K562 (cell line): ENCODE measurements around the gene AIDA. TPM values are rescaled to one million over a fixed set of nuclear protein-coding genes. Genes with fewer than 3 reads are reported as not detected.
A peak's percentile ranks its signal among the peaks of the same experiment; 100 is the strongest.

Source experiments
- ATAC-seq: fragments of 200-7000 bp; cut with Tn5 transposase; 3 replicates; pipeline ENCODE4 v1.9.1; 2020; ENCODE audit warnings: moderate library complexity
- BruUV-seq: library from RNA; stranded (reverse); fragments of 400-500 nt; replicated peaks from 2 replicates; lab custom pipeline; 2021; lab: Mats Ljungman, UMichigan
- CTCF ChIA-PET: fragments of 300-600 bp; formaldehyde crosslinking; extraction: SDS; loops from one replicate; lab custom pipeline; 2021; ENCODE audit warnings: low intra/inter-chr PET ratio; lab: Yijun Ruan, JAX
- POLR2A ChIA-PET: fragments of 300-600, 350-650 bp; sonication (Branson Sonifier 250); formaldehyde crosslinking; extraction: SDS; loops from one replicate; lab custom pipeline; 2021; ENCODE audit warnings: antibody characterized with exemption, inconsistent platforms; lab: Yijun Ruan, JAX
- DNase-seq, 4 experiments: peaks; one replicate each; pipeline versions ENCODE4 v3.0.0 to v3.0.0-alpha.2; 2011 to 2018; ENCODE audit warnings: low spot score in 3 of 4, mixed read lengths in 3 of 4; ENCODE audit errors: extremely low read depth in 1 of 4
- FAIRE-seq: peaks from 2 replicates; lab custom pipeline; 2011; peaks lifted over from hg19 to GRCh38; lab: Jason Lieb, UNC
- H2AFZ ChIP-seq: 2 replicates; pipeline ENCODE4 v1.6.0; 2011; ENCODE audit warnings: low read depth, low read length, control low read depth, inconsistent platforms
- H3K27ac ChIP-seq: fragments of 200-600 bp; 3 replicates; pipeline ENCODE4 v1.8.0; 2011; ENCODE audit warnings: low read depth, mild to moderate bottlenecking, control low read depth, inconsistent platforms, low read length, moderate library complexity, mixed read lengths; ENCODE audit errors: extremely low read depth
- H3K27me3 ChIP-seq, 2 experiments: fragments of 300-600 bp in 1 of 2; 2 replicates in 1 of 2; 3 replicates in 1 of 2; pipeline versions ENCODE4 v1.6.0 to v1.8.0; 2011; ENCODE audit warnings: inconsistent platforms in 2 of 2, low read length in 2 of 2, mild to moderate bottlenecking in 1 of 2, mixed read lengths in 1 of 2, moderate library complexity in 1 of 2; ENCODE audit not compliant: control insufficient read depth in 2 of 2, insufficient read depth in 2 of 2
- H3K36me3 ChIP-seq: fragments of 300-600 bp; 3 replicates; pipeline ENCODE4 v1.8.0; 2011; ENCODE audit warnings: mild to moderate bottlenecking, low read length, inconsistent platforms; ENCODE audit not compliant: control insufficient read depth, insufficient read depth
- H3K4me1 ChIP-seq, 2 experiments: fragments of 200-600 bp in 1 of 2; replicated peaks in 1 of 2; 2 replicates in 1 of 2; 3 replicates in 1 of 2; pipeline versions ENCODE4 v1.5.1 to v1.8.0; 2011; ENCODE audit warnings: inconsistent platforms in 2 of 2, low read length in 2 of 2, mild to moderate bottlenecking in 1 of 2, mixed read lengths in 1 of 2, moderate library complexity in 1 of 2; ENCODE audit not compliant: control insufficient read depth in 2 of 2, insufficient read depth in 2 of 2
- H3K4me2 ChIP-seq: 2 replicates; pipeline ENCODE4 v1.6.1; 2011; ENCODE audit warnings: low read length, control low read depth, inconsistent platforms, mixed read lengths; ENCODE audit not compliant: insufficient read depth
- H3K4me3 ChIP-seq: fragments of 200-600 bp; sonication (generic), shearing (Covaris generic); 2 replicates; pipeline ENCODE4 v1.5.1; 2016; ENCODE audit warnings: control low read depth, inconsistent platforms
- H3K79me2 ChIP-seq: fragments of 200-600 bp; 3 replicates; pipeline ENCODE4 v1.8.0; 2011; ENCODE audit warnings: low read length, inconsistent platforms; ENCODE audit not compliant: control insufficient read depth, insufficient read depth
- H3K9ac ChIP-seq, 2 experiments: 2 replicates each; pipeline versions ENCODE4 v1.6.0 to v1.6.1; 2011; ENCODE audit warnings: low read depth in 2 of 2, low read length in 2 of 2, control low read depth in 1 of 2, inconsistent platforms in 1 of 2, mild to moderate bottlenecking in 1 of 2, mixed read lengths in 1 of 2; ENCODE audit not compliant: insufficient read depth in 1 of 2
- H3K9me1 ChIP-seq: one replicate; pipeline ENCODE4 v1.6.0; 2011; ENCODE audit warnings: inconsistent platforms, mild to moderate bottlenecking, low read length, moderate library complexity; ENCODE audit not compliant: control insufficient read depth, insufficient read depth
- H3K9me3 ChIP-seq: replicated peaks from 2 replicates; pipeline ENCODE4 v1.5.1; 2011; ENCODE audit warnings: low read depth, low read length, inconsistent platforms; ENCODE audit not compliant: control insufficient read depth, insufficient read depth
- H4K20me1 ChIP-seq: replicated peaks from 2 replicates; pipeline ENCODE4 v1.6.1; 2011; ENCODE audit warnings: low read length, inconsistent platforms, mixed read lengths; ENCODE audit not compliant: control insufficient read depth, insufficient read depth
- EGR1 ChIP-seq: fragments of 450-650 bp; conservative IDR thresholded peaks from 2 replicates; pipeline ENCODE4 v1.6.1; 2017; ENCODE audit warnings: mild to moderate bottlenecking
- EP400 ChIP-seq: fragments of 450-650 bp; IDR thresholded peaks from 2 replicates; pipeline ENCODE4 v1.6.1; 2017; ENCODE audit warnings: antibody characterized with exemption, mild to moderate bottlenecking, moderate library complexity
- TCF7 ChIP-seq: sonication (generic); IDR thresholded peaks from 2 replicates; pipeline ENCODE4 v1.6.1; 2016; ENCODE audit warnings: antibody characterized with exemption, borderline replicate concordance
- ZNF140 ChIP-seq: fragments of 250-450 bp; sonication (Bioruptor Pico); IDR thresholded peaks from 2 replicates; pipeline ENCODE4 v1.8.0; 2021; ENCODE audit warnings: moderate library complexity, mild to moderate bottlenecking, inconsistent platforms
- ZNF212 ChIP-seq: fragments of 450-650 bp; formaldehyde crosslinking; IDR thresholded peaks from 2 replicates; pipeline ENCODE4 v1.4.0; 2020; ENCODE audit warnings: mild to moderate bottlenecking
- ZNF584 ChIP-seq: fragments of 200-800 bp; sonication (Bioruptor generic); IDR thresholded peaks from 2 replicates; pipeline ENCODE4 v1.6.1; 2016; ENCODE audit warnings: low read depth, mild to moderate bottlenecking, missing genetic modification characterization, missing compliant biosample characterization
- WGBS: fragments of 100-300 bp; shearing (Covaris generic); methylation state at CpG from one replicate; pipeline ENCODE4 v1.1.6; 2016; ENCODE audit warnings: low coverage, mixed read lengths; ENCODE audit not compliant: insufficient coverage; ENCODE audit errors: missing lambda C conversion rate; 5-methylcytosine and 5-hydroxymethylcytosine counted together
- in situ Hi-C: fragments of 300-500 bp; cut with MboI; formaldehyde crosslinking; loops from 4 replicates; pipeline ENCODE4 v1.15.0; 2018; ENCODE audit warnings: inconsistent platforms, mixed read lengths
- intact Hi-C: fragments of 100-400 bp; cut with micrococcal nuclease; formaldehyde crosslinking; loops from 2 replicates; pipeline ENCODE4 v1.14.2; 2022
- polyA plus RNA-seq, 8 experiments: library from polyadenylated mRNA; depleted of rRNA in 4 of 8; stranded (reverse) in 5 of 8; unstranded in 3 of 8; fragments of >200 nt; fragmentation: Nextera tagmentation in 2 of 8; fragmentation: Illumina TruSeq in 1 of 8; extraction: Ambion mirVana in 2 of 8; extraction: Trizol in 1 of 8; gene quantifications; 2 replicates each; pipeline versions ENCODE4 v1.2.1 to v1.2.3, GENCODE V29; 2011 to 2014; ENCODE audit warnings: inconsistent platforms in 1 of 8, missing spikeins in 1 of 8
- total RNA-seq, 7 experiments: library from RNA; depleted of rRNA in 6 of 7; stranded (reverse); fragments of >200 nt in 6 of 7; fragmentation: Illumina TruSeq in 2 of 7; extraction: Trizol in 2 of 7; gene quantifications; 2 replicates each; pipeline versions ENCODE4 v1.2.1 to v1.2.3, GENCODE V29; 2011 to 2021; ENCODE audit warnings: low replicate concordance in 1 of 7
- TF ChIP-seq, protein P1 (sequence below): fragments of 450-650 bp; IDR thresholded peaks from 2 replicates; pipeline ENCODE4 v1.7.0; 2016; ENCODE audit warnings: borderline replicate concordance
- TF ChIP-seq, protein P2 (sequence below), 2 experiments: fragments of 450-650 bp; IDR thresholded peaks; 2 replicates each; pipeline ENCODE4 v1.6.1; 2016; ENCODE audit warnings: mild to moderate bottlenecking in 2 of 2, borderline replicate concordance in 1 of 2, low read depth in 1 of 2, moderate library complexity in 1 of 2
- TF ChIP-seq, protein P3 (sequence below): sonication (generic); formaldehyde crosslinking; IDR thresholded peaks from 2 replicates; pipeline ENCODE4 v1.8.0; 2022; ENCODE audit warnings: mild to moderate bottlenecking, missing genetic modification reagents

AIDA gene
- total and polyA plus RNA-seq, 9 of the 15 experiments (the other 6 are each of a cell fraction or from before 2014, with no cell fraction given), result 18.2 to 77.9 (median 24.9) TPM

DNA sequence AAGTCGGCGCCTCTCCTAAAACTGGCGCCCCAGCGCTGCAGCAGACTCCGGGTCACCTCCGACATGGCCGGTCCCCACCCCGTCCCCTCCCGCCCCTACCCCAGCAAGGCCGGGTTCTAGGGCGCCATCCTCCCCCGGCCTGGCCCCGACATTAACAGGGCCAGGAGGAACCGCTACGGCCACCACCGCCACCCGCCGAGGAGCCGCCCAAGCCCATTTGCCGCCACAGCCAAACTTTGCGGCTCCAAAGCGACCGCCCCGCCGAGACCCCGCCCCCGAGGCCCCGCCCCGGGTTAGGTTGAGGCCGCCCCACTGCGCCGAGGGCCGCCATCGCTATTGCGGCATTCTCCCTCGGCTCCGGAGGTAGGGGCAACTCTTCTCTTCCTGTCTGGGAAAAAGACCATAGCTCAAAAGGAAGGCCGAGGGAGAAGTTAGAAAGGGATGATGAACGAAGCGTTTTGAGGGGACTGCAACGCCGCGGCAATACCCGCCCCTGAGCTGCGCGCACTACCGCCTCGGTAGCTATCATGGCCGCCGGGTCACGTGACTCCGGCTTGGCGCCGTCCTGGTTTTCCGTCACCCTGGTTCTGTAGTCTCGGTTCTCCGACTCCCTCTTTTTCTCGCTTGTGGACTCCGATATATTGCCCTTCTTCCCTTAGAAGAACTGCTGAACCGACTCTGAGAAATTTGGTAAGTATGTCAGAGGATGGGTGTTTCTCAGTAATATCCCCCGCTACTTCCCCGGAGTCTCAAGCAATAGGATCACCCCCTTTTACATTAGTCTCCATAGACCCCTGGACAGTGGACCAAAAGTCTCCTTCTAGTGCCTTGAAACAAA is at the start of gene AIDA, which contains the start of gene BROX (continued):
- 0 out of 2 replicates have a peak, but pooled peaks have one; percentile 18 for TF ChIP-seq ZNF212 (CRISPR knock-in tag)
- TF ChIP-seq, all 486 proteins: peak for 184

DNA sequence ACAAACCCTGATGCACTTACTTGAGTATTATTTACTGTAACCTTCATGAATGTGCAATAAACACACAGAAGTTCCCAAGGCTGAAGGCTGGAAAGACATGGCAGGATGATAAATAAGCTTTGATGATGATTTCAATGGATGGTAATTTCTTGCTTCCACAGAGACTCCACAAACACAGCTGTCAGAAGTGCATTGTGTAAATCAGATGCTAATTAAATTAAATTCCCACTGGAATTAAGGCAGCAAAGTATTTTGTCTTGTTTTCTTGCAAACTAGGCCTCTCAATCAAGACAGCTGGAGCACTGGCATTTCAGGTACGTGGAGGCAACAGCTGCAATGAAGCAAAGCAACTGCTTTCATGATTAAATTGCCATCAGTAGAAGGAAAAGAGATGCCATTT is 48.8 kb upstream of the AIDA start:
- Histone ChIP-seq H3K27ac (no peak overlapping the region), H3K27me3 (peaks cover 3% of the 10 kb centered on the region in 2 experiments; a peak in 3 of 5 replicates), H3K4me3 (no peak overlapping the region), H3K36me3 (no peaks in the 10 kb centered on the region), H4K20me1 (no peaks in the 10 kb centered on the region), H3K9ac (no peak overlapping the region), H3K9me3 (no peaks in the 10 kb centered on the region), H2AFZ (no peak overlapping the region), H3K4me1 (no peaks in the 10 kb centered on the region), H3K9me1 (no peaks in the 10 kb centered on the region), H3K4me2 (no peak overlapping the region), H3K79me2 (no peaks in the 10 kb centered on the region)
- POLR2A ChIA-PET, result no interaction called here
- no TSS peak for BruUV-seq
- ATAC-seq, result no peak
- DNase-seq, result no peak
- FAIRE-seq, result no peak
- intact Hi-C loops, result no loop called here
- CTCF ChIA-PET, result no interaction called here
- in situ Hi-C loops, result no loop called here
- 0% methylated on average over 1 of the region's 1 CpG for WGBS
- TF ChIP-seq, protein P1, sequence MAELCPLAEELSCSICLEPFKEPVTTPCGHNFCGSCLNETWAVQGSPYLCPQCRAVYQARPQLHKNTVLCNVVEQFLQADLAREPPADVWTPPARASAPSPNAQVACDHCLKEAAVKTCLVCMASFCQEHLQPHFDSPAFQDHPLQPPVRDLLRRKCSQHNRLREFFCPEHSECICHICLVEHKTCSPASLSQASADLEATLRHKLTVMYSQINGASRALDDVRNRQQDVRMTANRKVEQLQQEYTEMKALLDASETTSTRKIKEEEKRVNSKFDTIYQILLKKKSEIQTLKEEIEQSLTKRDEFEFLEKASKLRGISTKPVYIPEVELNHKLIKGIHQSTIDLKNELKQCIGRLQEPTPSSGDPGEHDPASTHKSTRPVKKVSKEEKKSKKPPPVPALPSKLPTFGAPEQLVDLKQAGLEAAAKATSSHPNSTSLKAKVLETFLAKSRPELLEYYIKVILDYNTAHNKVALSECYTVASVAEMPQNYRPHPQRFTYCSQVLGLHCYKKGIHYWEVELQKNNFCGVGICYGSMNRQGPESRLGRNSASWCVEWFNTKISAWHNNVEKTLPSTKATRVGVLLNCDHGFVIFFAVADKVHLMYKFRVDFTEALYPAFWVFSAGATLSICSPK, result no peak
- TF ChIP-seq EP400 (no peak), EGR1 (no peak), TCF7 (no peak), ZNF140 (CRISPR knock-in tag) (no peak), ZNF584 (no peak)
- TF ChIP-seq, protein P2, sequence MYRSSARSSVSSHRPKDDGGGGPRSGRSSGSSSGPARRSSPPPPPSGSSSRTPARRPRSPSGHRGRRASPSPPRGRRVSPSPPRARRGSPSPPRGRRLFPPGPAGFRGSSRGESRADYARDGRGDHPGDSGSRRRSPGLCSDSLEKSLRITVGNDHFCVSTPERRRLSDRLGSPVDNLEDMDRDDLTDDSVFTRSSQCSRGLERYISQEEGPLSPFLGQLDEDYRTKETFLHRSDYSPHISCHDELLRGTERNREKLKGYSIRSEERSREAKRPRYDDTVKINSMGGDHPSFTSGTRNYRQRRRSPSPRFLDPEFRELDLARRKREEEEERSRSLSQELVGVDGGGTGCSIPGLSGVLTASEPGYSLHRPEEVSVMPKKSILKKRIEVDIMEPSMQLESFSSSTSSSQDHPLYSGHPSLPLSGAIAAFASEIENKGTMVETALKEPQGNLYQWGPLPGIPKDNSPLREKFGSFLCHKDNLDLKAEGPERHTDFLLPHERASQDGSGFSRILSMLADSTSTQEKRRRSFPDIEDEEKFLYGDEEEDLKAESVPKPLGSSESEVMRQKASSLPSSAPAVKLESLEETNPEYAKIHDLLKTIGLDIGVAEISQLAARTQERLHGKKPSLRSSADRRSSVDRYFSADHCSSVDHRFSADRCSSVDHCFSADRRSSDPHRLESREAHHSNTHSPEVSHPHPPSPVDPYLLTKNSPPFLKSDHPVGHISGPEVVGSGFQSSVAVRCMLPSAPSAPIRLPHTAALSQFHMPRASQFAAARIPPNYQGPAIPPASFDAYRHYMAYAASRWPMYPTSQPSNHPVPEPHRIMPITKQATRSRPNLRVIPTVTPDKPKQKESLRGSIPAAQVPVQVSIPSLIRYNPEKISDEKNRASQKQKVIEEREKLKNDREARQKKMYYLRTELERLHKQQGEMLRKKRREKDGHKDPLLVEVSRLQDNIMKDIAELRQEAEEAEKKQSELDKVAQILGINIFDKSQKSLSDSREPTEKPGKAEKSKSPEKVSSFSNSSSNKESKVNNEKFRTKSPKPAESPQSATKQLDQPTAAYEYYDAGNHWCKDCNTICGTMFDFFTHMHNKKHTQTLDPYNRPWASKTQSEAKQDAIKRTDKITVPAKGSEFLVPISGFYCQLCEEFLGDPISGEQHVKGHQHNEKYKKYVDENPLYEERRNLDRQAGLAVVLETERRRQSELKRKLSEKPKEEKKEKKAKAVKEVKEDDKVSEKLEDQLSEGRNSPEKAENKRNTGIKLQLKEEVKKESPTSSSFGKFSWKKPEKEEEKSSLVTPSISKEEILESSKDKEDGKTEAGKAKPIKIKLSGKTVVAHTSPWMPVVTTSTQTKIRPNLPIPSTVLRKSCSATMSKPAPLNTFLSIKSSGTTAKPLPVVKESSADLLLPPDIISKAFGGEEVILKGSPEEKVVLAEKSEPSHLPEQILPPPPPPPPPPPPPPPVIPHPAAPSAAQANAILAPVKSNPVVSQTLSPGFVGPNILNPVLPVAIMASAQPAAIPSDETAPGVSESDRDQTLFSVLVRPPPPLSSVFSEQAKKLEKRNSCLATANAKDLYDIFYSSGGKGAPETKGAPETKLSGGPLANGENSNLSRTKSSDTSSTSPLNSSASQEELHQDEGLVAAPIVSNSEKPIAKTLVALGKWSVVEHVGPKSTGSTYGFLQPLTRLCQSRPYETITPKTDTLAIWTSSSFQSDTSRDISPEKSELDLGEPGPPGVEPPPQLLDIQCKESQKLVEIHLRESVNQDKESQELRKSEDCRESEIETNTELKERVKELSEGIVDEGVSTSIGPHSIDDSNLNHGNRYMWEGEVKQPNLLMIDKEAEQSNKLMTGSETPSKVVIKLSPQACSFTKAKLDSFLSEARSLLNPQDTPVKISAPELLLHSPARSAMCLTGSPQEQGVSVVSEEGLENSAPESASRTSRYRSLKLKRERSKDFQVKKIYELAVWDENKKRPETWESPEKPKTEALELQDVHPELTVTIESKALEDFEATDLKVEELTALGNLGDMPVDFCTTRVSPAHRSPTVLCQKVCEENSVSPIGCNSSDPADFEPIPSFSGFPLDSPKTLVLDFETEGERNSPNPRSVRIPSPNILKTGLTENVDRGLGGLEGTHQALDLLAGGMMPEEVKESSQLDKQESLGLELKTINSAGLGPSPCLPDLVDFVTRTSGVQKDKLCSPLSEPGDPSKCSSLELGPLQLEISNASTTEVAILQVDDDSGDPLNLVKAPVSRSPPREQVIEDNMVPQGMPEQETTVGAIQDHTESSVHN (IDR thresholded peaks at IDR 0.05; ENCODE audit: borderline replicate concordance in 1 of 2, low read depth in 1 of 2), result no peak
- TF ChIP-seq, protein P3, sequence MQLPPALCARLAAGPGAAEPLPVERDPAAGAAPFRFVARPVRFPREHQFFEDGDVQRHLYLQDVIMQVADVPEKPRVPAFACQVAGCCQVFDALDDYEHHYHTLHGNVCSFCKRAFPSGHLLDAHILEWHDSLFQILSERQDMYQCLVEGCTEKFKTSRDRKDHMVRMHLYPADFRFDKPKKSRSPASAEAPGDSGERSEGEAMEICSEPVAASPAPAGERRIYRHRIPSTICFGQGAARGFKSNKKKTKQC (CRISPR knock-in tag), result no peak
